Measurements from ENCODE around the gene CDH4. TPM values are rescaled to one million over a fixed set of nuclear protein-coding genes. Genes with fewer than 3 reads are reported as not detected.

CDH4 gene
- total and polyA plus RNA-seq, 12 donors = 0.04 to 0.25 (median 0.08) TPM; not detected in 5

DNA sequence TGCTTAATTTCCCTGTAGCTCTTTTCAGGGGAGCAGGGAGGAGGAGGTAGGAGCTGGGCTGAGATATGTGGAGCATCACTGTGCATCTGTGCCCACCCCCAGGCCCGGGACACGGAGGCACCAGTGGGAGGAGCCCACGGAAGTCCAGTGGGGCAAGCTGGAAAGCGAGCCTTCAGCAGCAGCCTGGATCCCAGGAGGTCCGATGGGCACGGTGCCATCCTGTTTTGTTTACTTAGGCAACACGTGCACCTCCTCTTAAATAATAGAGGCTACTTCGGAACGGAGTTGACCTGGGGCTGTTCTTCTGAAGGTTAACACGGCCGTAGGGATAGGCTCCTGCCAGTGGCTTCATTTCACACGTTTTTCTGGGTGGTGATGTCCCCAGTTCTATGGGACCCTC, 51.6 kb downstream of the CDH4 start:
- intact Hi-C loops (cut with DNase I) = no loop called here
- H3K9me3 ChIP-seq = no peaks in the 10 kb centered on the region
- 70 to 76% methylated on average over 12 of the region's 12 CpGs for WGBS, 2 donors
- ATAC-seq (no peak), DNase-seq (no peak)
- peaks cover 0 to 30% (median 0%) of the 10 kb centered on the region in 7 donors for H3K27me3 ChIP-seq
- H3K36me3 ChIP-seq = no peaks in the 10 kb centered on the region
- no peak overlapping the region for H3K27ac ChIP-seq
- H3K4me1 ChIP-seq = no peaks in the 10 kb centered on the region
- TF ChIP-seq, protein P1, sequence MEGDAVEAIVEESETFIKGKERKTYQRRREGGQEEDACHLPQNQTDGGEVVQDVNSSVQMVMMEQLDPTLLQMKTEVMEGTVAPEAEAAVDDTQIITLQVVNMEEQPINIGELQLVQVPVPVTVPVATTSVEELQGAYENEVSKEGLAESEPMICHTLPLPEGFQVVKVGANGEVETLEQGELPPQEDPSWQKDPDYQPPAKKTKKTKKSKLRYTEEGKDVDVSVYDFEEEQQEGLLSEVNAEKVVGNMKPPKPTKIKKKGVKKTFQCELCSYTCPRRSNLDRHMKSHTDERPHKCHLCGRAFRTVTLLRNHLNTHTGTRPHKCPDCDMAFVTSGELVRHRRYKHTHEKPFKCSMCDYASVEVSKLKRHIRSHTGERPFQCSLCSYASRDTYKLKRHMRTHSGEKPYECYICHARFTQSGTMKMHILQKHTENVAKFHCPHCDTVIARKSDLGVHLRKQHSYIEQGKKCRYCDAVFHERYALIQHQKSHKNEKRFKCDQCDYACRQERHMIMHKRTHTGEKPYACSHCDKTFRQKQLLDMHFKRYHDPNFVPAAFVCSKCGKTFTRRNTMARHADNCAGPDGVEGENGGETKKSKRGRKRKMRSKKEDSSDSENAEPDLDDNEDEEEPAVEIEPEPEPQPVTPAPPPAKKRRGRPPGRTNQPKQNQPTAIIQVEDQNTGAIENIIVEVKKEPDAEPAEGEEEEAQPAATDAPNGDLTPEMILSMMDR (IDR thresholded peaks at IDR 0.05) = no peak
- no peak overlapping the region for H3K4me3 ChIP-seq

DNA sequence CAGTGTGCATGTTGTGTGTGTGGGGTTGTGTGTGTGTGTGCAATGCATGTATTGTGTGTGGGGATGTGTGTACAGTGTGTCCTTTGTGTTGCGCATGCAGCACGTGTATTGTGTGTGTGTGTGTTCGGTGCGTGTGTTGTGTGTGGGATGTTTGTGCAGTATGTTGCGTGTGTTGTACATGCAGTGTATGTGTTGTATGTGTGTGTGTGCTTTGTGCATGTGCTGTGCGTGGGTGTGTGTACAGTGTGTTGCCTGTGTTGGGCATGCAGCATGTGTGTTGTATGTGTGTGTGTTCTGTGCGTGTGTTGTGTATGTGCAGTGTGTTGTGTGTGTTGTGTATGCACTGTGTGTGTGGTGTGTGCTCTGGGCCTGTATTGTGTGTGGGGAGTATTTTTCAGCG, 52.7 kb downstream of the CDH4 start:
- Histone ChIP-seq H3K4me1 (no peaks in the 10 kb centered on the region), H3K4me3 (no peak overlapping the region), H3K36me3 (no peaks in the 10 kb centered on the region), H3K27ac (no peak overlapping the region), H3K9me3 (no peaks in the 10 kb centered on the region), H3K27me3 (peaks cover 0 to 31% (median 0%) of the 10 kb centered on the region in 7 donors)
- intact Hi-C loops (cut with DNase I) = no loop called here
- DNase-seq = no peak
- whole genome bisulfite sequencing, 2 donors = 88 to 95% methylated on average over 8 of the region's 8 CpGs
- TF ChIP-seq, protein P1 (IDR thresholded peaks at IDR 0.05) = no peak
- ATAC-seq = no peak

DNA sequence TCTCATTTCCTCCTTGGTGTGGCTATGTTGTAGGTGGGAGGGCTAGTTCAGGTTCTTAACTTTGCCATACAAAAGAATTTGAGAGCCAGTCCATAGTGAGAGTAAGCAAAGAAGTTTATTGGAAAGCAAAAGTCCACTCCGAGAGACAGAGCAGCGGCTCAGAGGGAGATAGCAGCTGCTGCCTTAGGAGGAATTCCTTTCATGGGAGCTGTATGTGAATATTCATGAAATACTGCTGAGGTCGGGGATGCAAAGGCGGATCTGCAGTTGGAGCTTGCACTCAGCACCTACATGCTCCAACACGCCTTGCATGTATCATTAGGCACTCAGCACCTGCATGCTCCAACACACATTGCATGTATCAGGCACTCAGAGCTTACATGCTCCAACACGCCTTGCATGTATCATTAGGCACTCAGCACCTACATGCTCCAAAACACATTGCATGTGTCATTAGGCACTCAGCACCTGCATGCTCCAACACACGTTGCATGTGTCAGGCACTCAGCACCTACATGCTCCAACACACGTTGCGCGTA, 54.9 kb downstream of the CDH4 start:
- intact Hi-C loops (cut with DNase I) = no loop called here
- no peaks in the 10 kb centered on the region for H3K36me3 ChIP-seq
- DNase-seq (no peak), ATAC-seq (no peak)
- H3K4me1 ChIP-seq = no peaks in the 10 kb centered on the region
- H3K27ac ChIP-seq = no peak overlapping the region
- no peaks in the 10 kb centered on the region for H3K9me3 ChIP-seq
- peaks cover 0 to 31% (median 0%) of the 10 kb centered on the region in 7 donors for H3K27me3 ChIP-seq
- WGBS, 2 donors = 75 to 80% methylated on average over 10 of the region's 10 CpGs
- no peak overlapping the region for H3K4me3 ChIP-seq
- TF ChIP-seq, protein P1 (IDR thresholded peaks at IDR 0.05) = no peak

DNA sequence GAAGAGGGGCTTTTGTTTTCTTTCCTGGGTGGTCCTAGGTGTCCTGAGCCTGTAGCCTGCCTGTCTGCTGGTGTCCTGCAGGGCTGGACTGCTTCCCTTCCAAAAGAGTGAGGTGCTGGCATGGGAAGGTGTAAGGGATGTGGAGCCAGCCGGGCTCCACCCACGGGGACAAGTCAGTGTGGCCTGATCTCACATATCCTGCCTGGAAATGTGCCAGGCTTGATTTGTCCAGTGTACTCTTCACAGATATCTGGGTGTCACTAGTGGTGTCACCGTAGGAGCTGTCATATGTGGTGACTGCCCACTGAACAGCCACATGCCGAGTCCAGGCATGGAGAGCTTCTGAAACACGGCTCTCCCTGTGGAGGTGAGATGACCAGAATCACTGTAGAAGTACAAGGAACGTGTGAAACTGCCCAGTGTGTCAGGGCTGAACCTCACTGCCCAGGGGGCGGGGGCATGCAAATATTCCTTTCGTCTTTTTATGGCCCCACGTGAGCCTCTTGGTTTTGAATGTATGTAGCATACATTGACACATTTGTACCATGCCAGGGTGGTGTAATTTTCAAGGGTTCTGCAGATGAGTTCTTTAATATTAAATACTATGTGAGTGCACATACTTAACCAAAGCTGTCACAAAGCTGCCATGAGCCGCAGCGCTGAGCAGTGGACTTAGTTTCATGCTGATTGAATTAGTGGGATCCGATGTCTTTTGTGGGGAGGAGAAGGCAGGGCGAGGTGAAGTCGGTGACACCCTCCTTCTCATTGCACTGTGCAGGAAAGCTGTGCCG, 55.8 kb downstream of the CDH4 start:
- no peak for DNase-seq
- Histone ChIP-seq H3K36me3 (no peaks in the 10 kb centered on the region), H3K9me3 (no peaks in the 10 kb centered on the region), H3K27ac (no peak overlapping the region), H3K4me3 (no peak overlapping the region), H3K4me1 (no peaks in the 10 kb centered on the region), H3K27me3 (peaks cover 0 to 31% (median 0%) of the 10 kb centered on the region in 7 donors)
- intact Hi-C loops (cut with DNase I) = no loop called here
- TF ChIP-seq, protein P1 (IDR thresholded peaks at IDR 0.05) = no peak
- no peak for ATAC-seq
- WGBS, 2 donors = 64 to 65% methylated on average over 15 of the region's 15 CpGs

All from heart right ventricle (tissue), 16 donors.